ENCODE data around the gene CASK.

- TF ChIP-seq CTCF (IDR thresholded peaks at IDR 0.05) (no peak), POLR2A (IDR thresholded peaks at IDR 0.05) (no peak)
Observed at GRCh38 chrX:41693024-41693423, 230.3 kb downstream of the CASK start.
